Measurements from ENCODE around the gene HLA-DRA.
A peak's percentile ranks its signal among the peaks of the same experiment; 100 is the strongest.

HLA-DRA gene

GRCh38 chr6:32439602-32440214, at the start of gene HLA-DRA:
HLA-DRA (plus strand) TSS chr6:32439887; CDS start chr6:32439951, 64 bp downstream.
- Histone ChIP-seq H3K9ac (ENCODE audit: low read length) (no peak within 1 kb of the TSS), H3K27me3 (ENCODE audit: control insufficient read depth in 1 of 2, insufficient read depth in 2 of 2, low read length in 2 of 2) (no peaks in the 10 kb centered on the region), H3K4me1 (ENCODE audit: insufficient read depth, low read length) (no peaks in the 10 kb centered on the region), H3K27ac (ENCODE audit: low read depth, low read length) (no peak within 1 kb of the TSS), H3K36me3 (ENCODE audit: insufficient read depth, low read length) (no peaks in the 10 kb centered on the region), H3K4me3 (ENCODE audit: low read depth in 1 of 2, low read length in 2 of 2) (peak within 1 kb of the TSS in 1 of 2 donors; percentile 21), H3K9me3 (ENCODE audit: low read length) (no peaks in the 10 kb centered on the region)

- no peak overlapping the region for H3K27ac ChIP-seq (ENCODE audit: low read depth, low read length)
- H3K4me1 ChIP-seq (ENCODE audit: insufficient read depth, low read length): no peaks in the 10 kb centered on the region
- H3K4me3 ChIP-seq (ENCODE audit: low read depth in 1 of 2, low read length in 2 of 2): no peak overlapping the region
- no peaks in the 10 kb centered on the region for H3K36me3 ChIP-seq (ENCODE audit: insufficient read depth, low read length)
- no peak overlapping the region for H3K9ac ChIP-seq (ENCODE audit: low read length)
- H3K27me3 ChIP-seq (ENCODE audit: control insufficient read depth in 1 of 2, insufficient read depth in 2 of 2, low read length in 2 of 2): no peaks in the 10 kb centered on the region
- no peaks in the 10 kb centered on the region for H3K9me3 ChIP-seq (ENCODE audit: low read length)
These were observed 48.2 kb upstream of the HLA-DRA start for GRCh38 chr6:32391505-32391904.

- no peaks in the 10 kb centered on the region for H3K36me3 ChIP-seq (ENCODE audit: insufficient read depth, low read length)
- H3K27me3 ChIP-seq (ENCODE audit: control insufficient read depth in 1 of 2, insufficient read depth in 2 of 2, low read length in 2 of 2): no peaks in the 10 kb centered on the region
- no peak overlapping the region for H3K4me3 ChIP-seq (ENCODE audit: low read depth in 1 of 2, low read length in 2 of 2)
- no peak overlapping the region for H3K27ac ChIP-seq (ENCODE audit: low read depth, low read length)
- no peak overlapping the region for H3K9ac ChIP-seq (ENCODE audit: low read length)
- no peaks in the 10 kb centered on the region for H3K4me1 ChIP-seq (ENCODE audit: insufficient read depth, low read length)
- no peaks in the 10 kb centered on the region for H3K9me3 ChIP-seq (ENCODE audit: low read length)
These were observed 45.8 kb upstream of the HLA-DRA start for GRCh38 chr6:32393665-32394420.

- no peaks in the 10 kb centered on the region for H3K27me3 ChIP-seq (ENCODE audit: control insufficient read depth in 1 of 2, insufficient read depth in 2 of 2, low read length in 2 of 2)
- H3K9me3 ChIP-seq (ENCODE audit: low read length): no peaks in the 10 kb centered on the region
- H3K9ac ChIP-seq (ENCODE audit: low read length): no peak overlapping the region
- H3K27ac ChIP-seq (ENCODE audit: low read depth, low read length): no peak overlapping the region
- H3K4me3 ChIP-seq (ENCODE audit: low read depth in 1 of 2, low read length in 2 of 2): no peak overlapping the region
- no peaks in the 10 kb centered on the region for H3K4me1 ChIP-seq (ENCODE audit: insufficient read depth, low read length)
- H3K36me3 ChIP-seq (ENCODE audit: insufficient read depth, low read length): no peaks in the 10 kb centered on the region
These were observed 43.7 kb upstream of the HLA-DRA start for GRCh38 chr6:32396028-32396427.

- no peaks in the 10 kb centered on the region for H3K9me3 ChIP-seq (ENCODE audit: low read length)
- no peaks in the 10 kb centered on the region for H3K27me3 ChIP-seq (ENCODE audit: control insufficient read depth in 1 of 2, insufficient read depth in 2 of 2, low read length in 2 of 2)
- H3K27ac ChIP-seq (ENCODE audit: low read depth, low read length): no peak overlapping the region
- H3K36me3 ChIP-seq (ENCODE audit: insufficient read depth, low read length): no peaks in the 10 kb centered on the region
- H3K4me3 ChIP-seq (ENCODE audit: low read depth in 1 of 2, low read length in 2 of 2): no peak overlapping the region
- H3K9ac ChIP-seq (ENCODE audit: low read length): no peak overlapping the region
- H3K4me1 ChIP-seq (ENCODE audit: insufficient read depth, low read length): no peaks in the 10 kb centered on the region
These were observed 42.3 kb upstream of the HLA-DRA start for GRCh38 chr6:32397252-32397920.

- Histone ChIP-seq H3K27ac (ENCODE audit: low read depth, low read length) (no peak overlapping the region), H3K4me3 (ENCODE audit: low read depth in 1 of 2, low read length in 2 of 2) (no peak overlapping the region), H3K27me3 (ENCODE audit: control insufficient read depth in 1 of 2, insufficient read depth in 2 of 2, low read length in 2 of 2) (peaks cover 4 to 17% of the 10 kb centered on the region in 2 donors), H3K9me3 (ENCODE audit: low read length) (no peaks in the 10 kb centered on the region), H3K4me1 (ENCODE audit: insufficient read depth, low read length) (no peaks in the 10 kb centered on the region), H3K9ac (ENCODE audit: low read length) (no peak overlapping the region), H3K36me3 (ENCODE audit: insufficient read depth, low read length) (no peaks in the 10 kb centered on the region)
These were observed 38.3 kb upstream of the HLA-DRA start for GRCh38 chr6:32401284-32401963.

GRCh38 chr6:32402812-32403211, 36.9 kb upstream of the HLA-DRA start:
- H3K27ac ChIP-seq (ENCODE audit: low read depth, low read length): no peak overlapping the region
- H3K9ac ChIP-seq (ENCODE audit: low read length): no peak overlapping the region
- no peaks in the 10 kb centered on the region for H3K4me1 ChIP-seq (ENCODE audit: insufficient read depth, low read length)
- no peaks in the 10 kb centered on the region for H3K9me3 ChIP-seq (ENCODE audit: low read length)
- H3K27me3 ChIP-seq (ENCODE audit: control insufficient read depth in 1 of 2, insufficient read depth in 2 of 2, low read length in 2 of 2): peaks cover 4 to 19% of the 10 kb centered on the region in 2 donors
- H3K4me3 ChIP-seq (ENCODE audit: low read depth in 1 of 2, low read length in 2 of 2): no peak overlapping the region
- H3K36me3 ChIP-seq (ENCODE audit: insufficient read depth, low read length): no peaks in the 10 kb centered on the region

GRCh38 chr6:32405656-32406055, 34.0 kb upstream of the HLA-DRA start:
- H3K9ac ChIP-seq (ENCODE audit: low read length): no peak overlapping the region
- no peak overlapping the region for H3K27ac ChIP-seq (ENCODE audit: low read depth, low read length)
- H3K4me3 ChIP-seq (ENCODE audit: low read depth in 1 of 2, low read length in 2 of 2): no peak overlapping the region
- H3K27me3 ChIP-seq (ENCODE audit: control insufficient read depth in 1 of 2, insufficient read depth in 2 of 2, low read length in 2 of 2): peaks cover 4 to 25% of the 10 kb centered on the region in 2 donors
- no peaks in the 10 kb centered on the region for H3K4me1 ChIP-seq (ENCODE audit: insufficient read depth, low read length)
- no peaks in the 10 kb centered on the region for H3K36me3 ChIP-seq (ENCODE audit: insufficient read depth, low read length)
- no peaks in the 10 kb centered on the region for H3K9me3 ChIP-seq (ENCODE audit: low read length)

GRCh38 chr6:32406197-32406596, 33.5 kb upstream of the HLA-DRA start:
- H3K27ac ChIP-seq (ENCODE audit: low read depth, low read length): no peak overlapping the region
- no peaks in the 10 kb centered on the region for H3K36me3 ChIP-seq (ENCODE audit: insufficient read depth, low read length)
- H3K4me1 ChIP-seq (ENCODE audit: insufficient read depth, low read length): no peaks in the 10 kb centered on the region
- no peak overlapping the region for H3K4me3 ChIP-seq (ENCODE audit: low read depth in 1 of 2, low read length in 2 of 2)
- no peak overlapping the region for H3K9ac ChIP-seq (ENCODE audit: low read length)
- no peaks in the 10 kb centered on the region for H3K9me3 ChIP-seq (ENCODE audit: low read length)
- H3K27me3 ChIP-seq (ENCODE audit: control insufficient read depth in 1 of 2, insufficient read depth in 2 of 2, low read length in 2 of 2): peaks cover 4 to 25% of the 10 kb centered on the region in 2 donors

GRCh38 chr6:32406857-32407256, 32.8 kb upstream of the HLA-DRA start, which contains the start of gene BTNL2:
BTNL2 (minus strand) TSS chr6:32407181; CDS start chr6:32407123, 58 bp downstream.
- Histone ChIP-seq H3K4me1 (ENCODE audit: insufficient read depth, low read length) (no peaks in the 10 kb centered on the region), H3K9me3 (ENCODE audit: low read length) (no peaks in the 10 kb centered on the region), H3K36me3 (ENCODE audit: insufficient read depth, low read length) (no peaks in the 10 kb centered on the region), H3K9ac (ENCODE audit: low read length) (no peak within 1 kb of the TSS), H3K27ac (ENCODE audit: low read depth, low read length) (no peak within 1 kb of the TSS), H3K27me3 (ENCODE audit: control insufficient read depth in 1 of 2, insufficient read depth in 2 of 2, low read length in 2 of 2) (peaks cover 4 to 25% of the 10 kb centered on the region in 2 donors), H3K4me3 (ENCODE audit: low read depth in 1 of 2, low read length in 2 of 2) (no peak within 1 kb of the TSS)

- Histone ChIP-seq H3K9me3 (ENCODE audit: low read length) (no peaks in the 10 kb centered on the region), H3K4me3 (ENCODE audit: low read depth in 1 of 2, low read length in 2 of 2) (no peak overlapping the region), H3K9ac (ENCODE audit: low read length) (no peak overlapping the region), H3K36me3 (ENCODE audit: insufficient read depth, low read length) (no peaks in the 10 kb centered on the region), H3K27ac (ENCODE audit: low read depth, low read length) (no peak overlapping the region), H3K4me1 (ENCODE audit: insufficient read depth, low read length) (no peaks in the 10 kb centered on the region), H3K27me3 (ENCODE audit: control insufficient read depth in 1 of 2, insufficient read depth in 2 of 2, low read length in 2 of 2) (peaks cover 8 to 11% of the 10 kb centered on the region in 2 donors)
These were observed 28.8 kb upstream of the HLA-DRA start for GRCh38 chr6:32410906-32411305.
